AG08395 (cell line): ENCODE data around the gene CAMKMT.

ENCODE experiments used
- DNase-seq: peaks from one replicate; pipeline ENCODE4 v3.0.0; 2012; ENCODE audit warnings: mixed read lengths, low spot score

Gene CAMKMT

DNA sequence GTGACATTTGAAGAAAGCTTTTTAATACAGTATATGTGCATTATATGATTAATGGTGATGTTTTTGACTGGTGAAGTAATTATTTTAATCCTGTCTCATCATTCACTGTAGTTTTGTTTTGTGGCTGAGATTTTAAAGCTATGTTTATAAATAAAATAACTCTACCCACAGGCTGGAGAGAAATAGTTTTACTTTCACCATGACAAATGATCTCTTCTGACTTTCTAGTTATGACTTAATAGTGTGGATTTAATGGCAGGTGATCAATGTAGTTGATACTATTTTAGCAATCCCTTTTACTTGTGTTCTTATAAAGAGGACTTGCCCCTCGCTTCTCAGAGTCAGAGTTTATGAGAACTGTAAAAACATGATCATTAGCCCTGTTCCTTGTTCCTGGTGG is 290.2 kb downstream of the CAMKMT start:
- no peak for DNase-seq

DNA sequence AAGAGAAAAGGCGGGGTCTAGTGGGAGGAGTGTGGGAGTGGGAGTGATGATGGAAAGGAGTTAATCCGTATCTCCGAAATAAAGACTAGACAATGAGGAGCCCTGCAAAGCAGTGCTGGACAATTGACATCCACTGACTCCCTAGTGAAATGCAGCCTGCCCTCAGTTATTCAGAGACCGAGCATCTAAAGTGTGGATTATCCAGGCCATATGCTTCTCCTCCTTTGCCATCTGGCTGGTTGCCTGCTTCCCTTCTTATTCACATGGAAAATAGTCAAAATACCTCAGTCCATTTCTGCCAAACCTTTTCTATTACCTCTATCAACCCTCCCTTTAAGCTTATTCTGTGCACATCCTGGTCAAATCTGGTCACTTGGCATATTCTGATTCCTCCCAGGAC is 291.0 kb downstream of the CAMKMT start:
- DNase-seq, result no peak

DNA sequence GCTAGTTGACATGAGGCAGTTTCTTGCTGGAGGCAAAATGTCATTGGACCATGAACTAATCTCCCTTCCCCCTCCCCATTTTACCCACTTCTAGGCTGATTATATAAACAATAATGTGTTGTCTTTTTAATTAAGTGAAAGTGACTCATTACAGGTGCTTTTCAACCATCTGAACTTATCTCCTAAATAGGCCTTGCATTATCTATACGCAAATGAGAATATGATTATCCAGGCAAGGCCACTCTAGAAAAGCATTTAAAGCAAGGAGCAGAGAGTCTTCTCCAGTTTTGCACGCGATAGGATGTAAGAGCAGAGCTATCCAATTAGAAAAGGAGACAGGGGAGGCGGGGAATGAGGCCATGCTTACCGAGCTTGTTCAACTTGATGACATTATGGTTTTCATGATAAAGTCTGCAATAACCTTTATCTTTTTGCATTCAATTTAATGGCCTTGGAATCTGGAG is 293.7 kb downstream of the CAMKMT start:
- no peak for DNase-seq

DNA sequence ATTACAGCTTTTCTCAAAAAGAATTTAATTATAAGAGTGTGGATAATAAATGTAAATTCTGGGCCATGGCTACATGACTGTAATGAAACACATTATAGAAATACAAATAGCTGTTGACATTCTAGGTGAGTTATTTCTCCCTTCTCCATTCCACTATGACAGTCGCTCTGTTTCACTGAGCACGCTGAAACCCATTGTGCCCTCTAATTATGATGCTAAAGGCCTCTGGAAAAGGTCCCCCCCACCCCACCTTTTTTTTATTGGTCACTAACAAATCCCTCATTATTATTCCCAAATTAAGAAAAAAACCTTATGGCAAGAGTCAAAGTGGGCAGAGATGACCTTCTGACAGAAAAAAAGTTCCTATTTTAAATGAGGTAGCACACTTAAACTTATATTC is 294.7 kb downstream of the CAMKMT start:
- DNase-seq, result no peak

DNA sequence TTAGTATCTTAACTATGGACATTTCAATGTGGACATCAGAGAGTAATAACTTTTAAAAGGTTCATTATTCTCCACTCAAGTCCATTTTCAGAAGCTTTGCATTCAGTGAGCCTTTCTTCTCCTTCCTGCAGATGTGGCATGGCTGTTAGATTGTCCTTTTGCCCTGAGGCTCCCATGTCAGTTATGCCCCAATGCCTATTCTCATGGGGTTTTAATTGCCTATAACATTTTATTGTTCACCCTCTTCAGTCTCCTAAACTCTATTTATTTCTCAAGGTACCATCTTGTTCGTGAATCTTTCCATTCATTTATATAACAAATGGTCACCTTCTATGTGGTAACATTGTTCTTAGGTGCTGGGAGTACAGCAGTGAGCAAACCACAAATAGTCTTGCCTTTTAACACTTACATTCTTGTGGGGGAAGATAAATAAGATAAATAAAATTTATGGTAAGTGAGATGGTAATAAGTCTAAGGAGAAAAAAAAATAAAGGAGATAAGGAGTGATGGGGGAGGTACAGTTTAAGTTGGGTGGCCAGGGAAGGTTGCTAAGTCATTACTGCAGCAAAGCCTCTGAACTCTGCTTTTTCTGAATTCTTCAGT is 301.8 kb downstream of the CAMKMT start:
- no peak for DNase-seq

DNA sequence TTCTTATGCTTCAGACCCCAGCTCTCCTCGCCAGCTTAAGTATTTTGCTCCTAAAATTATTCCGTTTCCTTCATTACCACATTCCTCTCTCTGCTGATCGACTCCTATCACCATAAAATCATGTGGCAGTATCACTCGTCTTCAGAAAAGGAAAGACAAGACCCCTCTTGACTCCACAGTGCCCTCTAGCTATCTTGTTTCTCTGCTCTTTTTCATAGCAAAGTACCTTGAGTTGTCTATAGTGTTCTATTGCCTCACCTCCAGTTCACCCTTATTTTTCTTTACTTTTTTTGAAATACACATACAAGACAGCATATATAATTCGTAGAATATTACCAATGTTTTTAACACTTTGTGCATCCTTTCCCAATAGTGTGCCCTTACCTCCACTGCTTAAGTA is 306.6 kb downstream of the CAMKMT start:
- DNase-seq, result no peak

DNA sequence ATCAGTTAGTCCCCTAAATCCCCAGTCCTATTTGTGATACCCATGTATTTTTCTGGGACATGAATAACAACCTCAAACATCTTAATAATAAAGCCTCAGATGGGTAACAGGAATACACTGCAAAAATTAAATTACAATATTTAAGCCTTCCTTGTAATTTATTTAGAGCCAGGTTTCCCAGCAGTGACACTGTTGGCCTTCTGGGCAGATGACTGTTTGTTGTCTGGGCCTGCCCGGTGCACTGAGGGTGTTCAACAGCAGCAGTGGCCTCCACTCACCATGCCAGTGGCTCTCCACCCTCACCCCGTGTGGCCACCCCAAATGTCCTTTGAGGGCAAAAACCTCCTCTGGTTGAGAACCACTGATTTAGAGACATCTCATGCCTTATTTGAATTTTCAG is 309.5 kb downstream of the CAMKMT start:
- no peak for DNase-seq

DNA sequence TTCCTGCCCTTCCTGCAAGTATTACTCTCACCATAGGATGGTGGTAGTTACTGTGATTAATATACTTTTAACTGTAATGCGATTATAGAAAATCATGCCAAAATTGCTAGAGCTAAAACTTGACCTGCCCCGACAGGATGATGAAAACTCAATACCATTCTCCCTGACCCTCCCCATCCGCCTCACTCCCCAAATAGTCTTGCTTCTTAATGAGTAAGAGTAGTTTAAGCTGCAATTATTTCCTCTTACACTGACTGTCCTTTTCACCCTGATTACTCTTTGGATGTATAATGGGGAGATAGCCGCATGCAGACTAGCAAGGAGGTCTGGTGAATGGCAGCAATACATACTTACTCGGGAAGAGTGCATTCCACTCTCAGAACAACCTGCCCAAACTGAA is 310.2 kb downstream of the CAMKMT start:
- DNase-seq, result no peak

DNA sequence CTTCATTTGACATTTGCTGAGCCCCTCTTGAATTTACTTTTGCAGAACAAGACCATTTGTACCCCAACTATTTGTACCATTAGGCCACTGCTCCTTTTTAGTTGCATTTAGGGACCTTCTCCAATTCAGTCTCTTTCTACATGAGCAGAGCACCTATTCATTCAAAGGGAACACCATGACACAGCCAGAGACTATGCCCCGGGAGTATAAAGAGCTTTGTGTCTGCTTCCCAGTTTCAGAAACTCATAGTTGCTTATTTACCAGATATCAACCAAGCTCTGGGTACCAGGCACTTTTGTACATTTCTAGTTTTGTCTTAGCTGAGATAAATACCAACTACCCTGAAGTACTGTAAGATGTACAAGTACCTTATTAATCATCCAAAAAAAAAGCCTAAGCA is 310.7 kb downstream of the CAMKMT start:
- no peak for DNase-seq

DNA sequence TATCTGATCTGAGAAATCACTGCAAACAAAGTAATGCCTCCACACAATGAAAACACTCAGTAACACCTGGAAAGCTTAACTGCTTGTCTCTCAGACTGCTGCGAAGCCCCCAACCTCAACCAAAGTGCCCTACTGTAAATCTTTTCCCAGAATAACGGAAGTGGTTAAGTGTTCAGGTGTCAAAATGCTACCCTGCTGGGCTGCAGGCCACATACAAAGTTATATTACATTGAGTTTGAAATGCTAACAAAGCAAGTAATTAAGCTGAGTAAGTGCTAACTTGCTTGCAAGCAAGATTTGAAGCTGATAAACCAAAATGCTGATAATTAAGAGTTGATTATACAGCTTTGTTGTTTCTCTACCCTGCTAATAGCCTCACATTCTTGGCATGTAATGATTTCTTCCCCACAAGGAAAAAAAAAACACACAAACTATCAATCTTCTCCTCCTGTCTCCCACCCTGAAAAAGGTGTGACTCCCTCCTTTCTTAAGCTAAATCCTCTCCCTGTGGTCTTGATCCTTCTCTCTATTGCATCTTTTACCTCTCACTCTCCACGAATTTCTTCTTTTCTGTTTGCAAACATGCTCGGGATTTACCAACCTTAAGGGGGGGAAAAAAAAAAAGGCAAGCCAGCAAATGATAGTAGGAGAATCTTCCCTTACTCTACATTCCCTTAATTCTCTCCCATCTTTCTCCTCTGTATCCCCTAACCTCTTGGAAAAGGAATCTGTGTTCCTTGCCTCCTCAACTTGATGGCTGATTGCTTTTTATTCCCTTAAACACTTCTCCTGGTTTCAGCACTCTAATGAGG is 312.9 kb downstream of the CAMKMT start:
- no peak for DNase-seq

DNA sequence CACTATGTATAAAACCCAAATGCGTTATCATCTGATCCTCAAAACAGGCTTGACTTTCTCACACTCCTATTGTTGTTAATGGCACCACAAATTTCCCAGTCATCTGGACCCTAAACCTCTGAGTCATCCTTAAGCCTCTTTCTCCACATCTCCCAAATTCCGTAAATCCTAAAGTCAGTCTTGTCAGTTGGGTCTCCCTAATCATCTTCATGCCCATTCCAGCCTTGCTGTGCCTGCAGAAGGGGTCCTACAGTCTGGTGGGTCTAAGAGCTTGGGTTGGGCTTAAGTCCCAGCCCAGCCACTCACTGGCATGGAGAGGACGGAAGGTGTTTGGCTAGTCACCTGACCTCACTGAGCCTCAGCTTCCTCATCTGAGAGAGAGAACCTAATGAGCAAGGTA is 314.6 kb downstream of the CAMKMT start:
- no peak for DNase-seq

DNA sequence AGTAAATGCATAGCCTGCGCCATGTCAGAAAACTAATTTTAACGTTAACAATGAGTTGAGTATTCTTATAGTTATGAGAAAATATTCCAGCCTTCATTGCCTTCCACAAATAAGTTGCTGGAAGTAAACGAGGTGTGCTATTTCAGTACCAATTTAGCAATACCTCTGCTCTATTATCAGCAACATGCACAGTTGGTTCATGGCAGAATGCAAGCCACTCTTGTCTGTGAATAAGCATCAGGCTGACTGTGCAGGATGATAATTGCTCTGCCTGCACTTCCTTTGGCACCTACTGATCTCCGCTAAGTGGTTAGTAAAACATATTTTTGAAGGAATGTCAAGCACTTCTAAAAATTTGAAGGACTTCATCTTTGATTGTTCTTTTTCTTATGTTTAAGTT is 317.8 kb downstream of the CAMKMT start:
- no peak for DNase-seq

DNA sequence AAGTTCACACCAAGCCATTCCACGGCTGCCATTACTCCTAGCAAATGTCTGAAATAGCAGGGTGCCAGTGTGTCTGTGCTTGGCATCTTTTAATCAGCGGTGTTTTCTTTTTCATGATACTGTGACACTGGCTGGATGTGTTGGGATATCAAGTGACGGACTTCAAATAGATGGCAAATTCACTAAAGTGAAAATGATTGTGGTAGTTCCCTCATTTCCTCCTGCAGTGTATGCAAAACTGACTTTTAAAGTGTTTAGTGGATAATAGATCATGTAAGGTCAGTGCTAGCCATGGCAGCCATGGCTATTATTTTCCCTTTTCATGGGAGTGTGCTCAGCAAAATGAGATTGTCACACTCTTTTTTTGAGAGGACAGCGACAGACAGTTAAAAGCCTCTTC is 318.2 kb downstream of the CAMKMT start:
- no peak for DNase-seq

DNA sequence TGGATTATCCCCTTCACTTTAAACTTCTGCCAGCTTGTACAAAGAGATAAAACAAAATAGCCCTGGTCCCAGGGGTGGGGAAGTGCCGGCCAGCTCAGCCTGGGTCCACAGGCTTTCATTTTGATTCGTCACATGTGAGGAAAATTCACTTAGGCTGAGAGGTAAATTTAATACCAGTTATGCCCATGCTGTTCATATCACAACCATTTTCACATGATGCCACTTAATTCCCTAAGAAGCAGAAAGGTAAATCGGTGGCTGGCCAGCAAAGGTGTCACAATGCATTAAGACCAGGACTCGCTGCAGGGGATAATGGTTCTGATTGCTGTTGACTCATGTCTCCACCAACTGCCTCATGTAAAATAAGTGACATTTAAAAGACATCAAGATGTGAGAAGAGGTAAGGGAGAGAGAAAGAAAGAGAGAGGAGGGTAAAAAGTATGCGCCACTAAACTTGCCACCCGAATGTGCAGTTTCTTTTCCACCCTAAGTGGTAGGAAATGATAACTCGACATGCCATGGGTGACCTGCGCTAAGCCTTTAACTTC is 318.8 kb downstream of the CAMKMT start:
- no peak for DNase-seq

DNA sequence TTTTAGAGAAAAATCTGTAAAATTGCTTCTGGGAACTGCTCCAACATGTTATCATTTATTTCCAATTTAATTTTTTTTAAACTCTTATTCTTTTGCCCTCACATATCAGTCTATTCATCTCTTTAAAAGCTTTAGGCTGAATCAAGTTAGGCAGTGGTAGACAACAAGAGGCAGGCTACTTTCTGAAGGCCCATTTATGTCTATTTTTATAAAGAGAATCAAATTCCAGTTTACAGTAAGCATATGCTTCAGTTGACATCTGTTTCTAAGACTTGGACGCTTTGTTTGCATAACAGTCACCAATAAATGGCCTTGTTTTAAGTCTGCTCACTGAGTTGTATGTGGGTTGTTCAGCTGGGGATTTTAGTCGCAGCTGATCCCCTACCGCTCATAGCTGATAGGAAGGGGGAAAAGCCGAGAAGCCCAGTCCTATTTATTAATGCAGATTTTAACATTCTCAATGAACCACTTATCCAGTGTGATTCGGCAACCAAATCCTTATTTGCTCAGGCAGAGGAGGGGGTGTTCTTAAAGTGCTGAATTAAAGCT is 319.3 kb downstream of the CAMKMT start:
- no peak for DNase-seq

DNA sequence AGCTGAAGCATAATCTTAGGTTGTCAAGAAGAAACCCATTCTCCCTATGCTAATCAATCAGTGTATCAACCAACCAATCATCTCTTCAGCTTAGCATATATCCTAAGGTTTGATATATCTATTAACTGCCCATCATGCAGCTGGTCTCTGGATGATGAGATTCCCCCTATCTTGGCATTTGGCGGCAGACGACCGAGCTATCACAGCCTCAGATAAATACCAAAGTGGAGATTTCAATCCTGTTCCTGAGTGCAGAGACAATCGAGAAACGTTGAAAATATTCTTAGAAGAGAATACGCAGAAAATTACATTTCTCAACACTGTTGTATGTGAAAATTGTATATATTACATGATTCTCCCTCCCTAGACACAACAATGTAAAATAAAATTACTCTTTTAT is 320.7 kb downstream of the CAMKMT start:
- no peak for DNase-seq

DNA sequence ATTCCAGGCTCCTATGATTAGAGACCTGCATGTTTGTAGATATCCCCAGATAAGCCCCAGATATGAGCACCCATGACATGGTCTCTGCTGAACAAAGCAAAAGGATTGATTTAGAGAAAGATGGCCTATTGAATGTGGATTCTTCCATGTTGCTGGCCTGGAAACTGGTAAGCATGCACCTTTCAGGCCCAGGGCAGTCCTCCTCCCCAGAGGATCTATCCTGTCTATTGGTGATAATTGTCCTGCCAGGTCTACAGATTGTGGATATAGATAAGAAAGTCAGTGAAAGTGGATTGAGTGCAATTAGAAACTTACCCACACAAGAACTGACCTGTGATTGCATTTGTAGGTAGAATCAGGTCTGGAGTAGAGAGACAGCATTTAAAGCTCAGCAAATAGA is 322.8 kb downstream of the CAMKMT start:
- DNase-seq, result no peak

DNA sequence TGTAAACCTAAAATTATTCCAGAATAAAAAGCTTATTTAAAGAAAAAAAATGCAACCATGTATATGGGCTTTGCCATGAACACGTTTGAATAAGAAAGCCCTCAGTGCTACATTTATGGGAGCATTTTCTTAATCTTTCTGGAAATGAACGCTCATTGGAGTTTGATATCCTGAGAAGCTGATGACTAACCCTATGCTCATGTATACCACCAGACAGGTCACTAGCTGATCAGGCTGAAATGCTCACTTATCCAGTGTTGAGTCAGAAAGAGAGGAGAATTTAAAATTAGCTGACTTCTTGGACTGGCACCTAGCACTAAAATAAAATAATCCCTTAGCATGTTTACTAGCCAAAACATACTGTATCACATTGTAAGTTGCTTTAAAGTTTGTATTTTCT is 324.8 kb downstream of the CAMKMT start:
- DNase-seq, result peak; percentile 66

DNA sequence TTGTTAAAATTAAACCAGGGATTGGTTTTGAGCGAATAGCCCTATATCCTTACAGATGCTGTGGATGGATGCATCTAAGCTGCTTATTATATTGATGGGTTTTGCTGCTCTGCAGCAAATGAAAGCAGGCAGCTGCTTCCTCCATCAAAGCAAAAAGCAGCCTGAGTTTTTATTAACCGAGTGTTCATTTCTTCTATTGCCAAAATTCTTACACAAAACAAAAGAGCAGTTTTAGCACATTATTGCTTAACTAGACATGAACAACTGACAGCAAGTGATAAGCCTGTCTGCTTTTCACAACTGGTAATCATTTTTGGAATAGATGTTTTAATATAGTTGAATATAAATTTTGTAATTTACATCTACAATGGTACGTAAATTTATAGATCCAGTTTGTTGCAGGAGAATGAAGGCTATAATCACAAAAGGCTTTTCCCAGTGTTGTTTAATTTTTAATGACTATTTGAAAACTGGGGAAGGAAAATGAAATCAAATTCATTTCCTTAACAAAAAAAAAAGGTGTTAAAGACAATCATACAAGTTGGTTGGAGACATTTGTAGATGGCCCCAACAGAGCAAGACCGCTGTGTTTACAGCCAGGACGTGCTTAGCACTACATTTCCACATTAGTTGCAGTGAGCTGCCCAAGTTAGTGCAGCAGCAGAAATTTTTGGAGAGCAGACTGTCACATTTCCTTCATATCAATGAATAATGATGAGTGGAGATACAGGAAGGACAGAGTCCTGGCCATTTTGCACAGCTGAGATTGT is 326.1 kb downstream of the CAMKMT start:
- no peak for DNase-seq

DNA sequence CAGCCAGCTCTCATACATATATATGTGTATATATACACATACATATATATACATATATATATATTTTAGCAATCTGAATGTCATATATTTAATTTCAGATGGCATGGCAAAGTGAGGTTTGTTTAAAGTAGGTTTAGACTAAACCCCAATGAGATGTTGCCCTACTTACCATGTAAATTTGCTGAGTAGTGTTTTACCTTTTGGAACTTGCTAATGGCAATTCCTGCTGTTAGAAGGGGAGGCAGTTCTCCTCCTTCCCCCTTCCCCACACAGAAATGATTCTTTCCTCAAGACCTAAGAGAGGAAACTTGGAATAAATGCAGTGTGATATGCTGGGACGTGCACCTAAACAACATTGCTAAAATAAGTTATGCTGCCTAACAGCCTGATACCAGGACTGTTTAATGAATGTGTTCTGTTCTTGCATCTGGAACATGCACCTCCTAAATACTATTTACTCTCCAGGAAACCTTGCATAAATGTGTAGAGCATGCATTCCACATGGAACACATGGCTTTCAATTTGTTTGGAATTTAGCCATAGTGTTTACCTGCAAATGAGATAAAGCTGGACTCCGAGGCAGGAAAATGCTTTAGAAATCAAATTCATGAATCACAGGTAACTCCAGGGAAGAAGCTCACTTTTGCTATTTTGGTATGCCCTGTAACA is 326.8 kb downstream of the CAMKMT start:
- no peak for DNase-seq

DNA sequence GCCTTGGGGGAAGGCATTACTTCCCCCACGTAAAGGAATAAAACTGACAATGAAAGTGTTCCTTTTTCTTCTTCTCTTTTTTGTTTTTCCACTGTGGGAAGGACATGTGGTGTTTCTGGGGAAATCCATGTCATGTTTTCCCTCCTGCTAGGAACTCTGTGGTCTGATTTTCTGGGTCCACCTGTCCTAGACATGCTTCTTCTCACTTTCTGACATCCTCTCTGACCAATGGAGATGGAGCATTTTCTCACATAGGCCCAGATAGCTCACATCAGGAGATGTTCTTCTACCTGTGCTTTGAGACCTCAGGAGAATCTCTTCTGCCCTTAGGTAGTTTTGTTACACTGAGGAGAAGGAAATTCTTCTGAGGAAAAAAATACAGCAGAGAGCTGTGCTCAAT is 327.8 kb downstream of the CAMKMT start:
- DNase-seq, result no peak
